H1 (cell line): ENCODE results near the gene NXPE1.

Source experiments
- HDAC6 ChIP-seq: IDR thresholded peaks from one replicate; pipeline ENCODE4 v1.7.1; 2012; ENCODE audit warnings: low read depth, mild to moderate bottlenecking, inconsistent platforms, low read length, moderate library complexity
- TF ChIP-seq, protein P1 (sequence below), 3 experiments: IDR thresholded peaks; 1 replicate in 2 of 3; 2 replicates in 1 of 3; pipeline versions ENCODE4 v1.5.1 to v1.6.1; 2011; ENCODE audit warnings: low read length in 3 of 3, mild to moderate bottlenecking in 3 of 3, inconsistent platforms in 2 of 3, low read depth in 1 of 3, moderate library complexity in 1 of 3; ENCODE audit not compliant: insufficient read depth in 1 of 3; ENCODE audit errors: control extremely low read depth in 1 of 3

DNA sequence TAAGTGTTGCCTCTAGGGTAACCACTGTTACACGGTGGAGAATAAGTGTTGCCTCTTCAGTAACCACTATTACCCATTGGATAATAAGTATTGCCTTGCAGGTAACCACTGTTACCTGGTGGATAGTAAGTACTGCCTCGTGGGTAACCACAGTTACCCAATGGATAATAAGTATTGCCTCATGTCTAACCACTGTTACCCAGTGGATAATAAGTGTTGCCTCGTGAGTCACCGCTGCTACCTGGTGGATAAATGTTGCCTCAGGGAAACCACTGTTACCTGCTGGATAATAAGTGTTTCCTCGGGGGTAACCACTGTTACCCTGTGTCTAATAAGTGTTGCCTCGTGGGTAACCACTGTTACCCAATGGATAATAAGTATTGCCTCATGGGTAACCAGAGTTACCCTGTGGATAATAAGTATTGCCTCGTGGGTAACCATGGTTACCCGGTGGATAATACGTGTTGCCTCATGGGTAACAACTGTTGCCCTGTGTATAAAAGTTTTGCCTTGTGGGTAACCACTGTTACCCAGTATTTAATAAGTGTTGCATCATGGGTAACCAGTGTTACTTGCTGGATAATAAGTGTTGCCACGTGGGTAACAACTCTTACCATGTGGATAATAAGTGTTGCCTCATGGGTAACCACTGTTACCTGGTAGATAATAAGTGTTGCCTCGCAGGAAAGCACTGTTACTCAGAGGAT is 48.2 kb upstream of the NXPE1 start:
- TF ChIP-seq HDAC6 = no peak
- TF ChIP-seq, protein P1, sequence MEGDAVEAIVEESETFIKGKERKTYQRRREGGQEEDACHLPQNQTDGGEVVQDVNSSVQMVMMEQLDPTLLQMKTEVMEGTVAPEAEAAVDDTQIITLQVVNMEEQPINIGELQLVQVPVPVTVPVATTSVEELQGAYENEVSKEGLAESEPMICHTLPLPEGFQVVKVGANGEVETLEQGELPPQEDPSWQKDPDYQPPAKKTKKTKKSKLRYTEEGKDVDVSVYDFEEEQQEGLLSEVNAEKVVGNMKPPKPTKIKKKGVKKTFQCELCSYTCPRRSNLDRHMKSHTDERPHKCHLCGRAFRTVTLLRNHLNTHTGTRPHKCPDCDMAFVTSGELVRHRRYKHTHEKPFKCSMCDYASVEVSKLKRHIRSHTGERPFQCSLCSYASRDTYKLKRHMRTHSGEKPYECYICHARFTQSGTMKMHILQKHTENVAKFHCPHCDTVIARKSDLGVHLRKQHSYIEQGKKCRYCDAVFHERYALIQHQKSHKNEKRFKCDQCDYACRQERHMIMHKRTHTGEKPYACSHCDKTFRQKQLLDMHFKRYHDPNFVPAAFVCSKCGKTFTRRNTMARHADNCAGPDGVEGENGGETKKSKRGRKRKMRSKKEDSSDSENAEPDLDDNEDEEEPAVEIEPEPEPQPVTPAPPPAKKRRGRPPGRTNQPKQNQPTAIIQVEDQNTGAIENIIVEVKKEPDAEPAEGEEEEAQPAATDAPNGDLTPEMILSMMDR (IDR thresholded peaks at IDR 0.05; ENCODE audit: control extremely low read depth in 1 of 3, insufficient read depth in 1 of 3, low read depth in 1 of 3, low read length in 3 of 3) = no peak
